Endothelial cell of umbilical vein (primary cell): ENCODE results near the gene YAP1. TPM values are rescaled to one million over a fixed set of nuclear protein-coding genes. Genes with fewer than 3 reads are reported as not detected.

Experiments used
- BruUV-seq: library from RNA; stranded (reverse); fragments of 400-500 nt; replicated peaks from 2 replicates; lab custom pipeline; 2021; lab: Mats Ljungman, UMichigan
- CTCF ChIA-PET: fragments of 300-600, 350-600 bp; sonication (Branson Sonifier 250); formaldehyde crosslinking; loops from one replicate; lab custom pipeline; 2021; ENCODE audit warnings: antibody characterized with exemption, inconsistent platforms; lab: Charles Lee
- POLR2A ChIA-PET: fragments of 300-600, 350-600 bp; sonication (Branson Sonifier 250); formaldehyde crosslinking; loops from one replicate; lab custom pipeline; 2021; ENCODE audit warnings: antibody characterized with exemption, inconsistent platforms; lab: Charles Lee
- DNase-seq: peaks from one replicate; pipeline ENCODE4 v3.0.0-alpha.2; 2011; ENCODE audit warnings: low read depth, low spot score
- FAIRE-seq: peaks from 2 replicates; lab custom pipeline; 2011; peaks lifted over from hg19 to GRCh38; lab: Jason Lieb, UNC
- H2AFZ ChIP-seq: 2 replicates; pipeline ENCODE4 v1.6.0; 2012; ENCODE audit warnings: low read depth, low read length, control low read depth, inconsistent platforms
- H3K27ac ChIP-seq: 2 replicates; pipeline ENCODE4 v1.5.1; 2011; ENCODE audit warnings: low read depth, mild to moderate bottlenecking, control low read depth, low read length, moderate library complexity; ENCODE audit not compliant: insufficient read depth
- H3K27me3 ChIP-seq, 2 experiments: 2 replicates each; pipeline versions ENCODE4 v1.6.0 to v1.6.1; 2011; ENCODE audit warnings: low read length in 2 of 2, mixed read lengths in 1 of 2; ENCODE audit not compliant: control insufficient read depth in 2 of 2, insufficient read depth in 2 of 2
- H3K36me3 ChIP-seq, 2 experiments: 2 replicates in 1 of 2; 3 replicates in 1 of 2; pipeline ENCODE4 v1.5.1; 2011; ENCODE audit warnings: low read length in 2 of 2, mild to moderate bottlenecking in 1 of 2, moderate library complexity in 1 of 2; ENCODE audit not compliant: control insufficient read depth in 2 of 2, insufficient read depth in 2 of 2; ENCODE audit errors: extremely low read depth in 1 of 2
- H3K4me1 ChIP-seq: 3 replicates; pipeline ENCODE4 v1.5.1; 2011; ENCODE audit warnings: mild to moderate bottlenecking, low read length; ENCODE audit not compliant: control insufficient read depth, insufficient read depth; ENCODE audit errors: extremely low read depth
- H3K4me2 ChIP-seq: 2 replicates; pipeline ENCODE4 v1.6.1; 2011; ENCODE audit warnings: low read length, control low read depth, mixed read lengths; ENCODE audit not compliant: insufficient read depth
- H3K4me3 ChIP-seq, 3 experiments: fragments of 200-600 bp in 1 of 3; sonication (generic), shearing (Covaris generic) in 1 of 3; replicated peaks in 1 of 3; 2 replicates each; pipeline ENCODE4 v1.5.1; 2011 to 2016; ENCODE audit warnings: control low read depth in 3 of 3, low read length in 3 of 3, mild to moderate bottlenecking in 2 of 3, inconsistent platforms in 1 of 3, low read depth in 1 of 3, moderate library complexity in 1 of 3; ENCODE audit not compliant: insufficient read depth in 1 of 3
- H3K79me2 ChIP-seq: 2 replicates; pipeline ENCODE4 v1.6.0; 2012; ENCODE audit warnings: low read length, inconsistent platforms; ENCODE audit not compliant: control insufficient read depth, insufficient read depth
- H3K9ac ChIP-seq: replicated peaks from 2 replicates; pipeline ENCODE3; 2011; ENCODE audit warnings: low read length, control low read depth; ENCODE audit not compliant: insufficient read depth; ENCODE audit errors: extremely low read depth
- H3K9me1 ChIP-seq: replicated peaks from 3 replicates; pipeline ENCODE4 v1.6.0; 2011; ENCODE audit warnings: mild to moderate bottlenecking, low read length; ENCODE audit not compliant: control insufficient read depth, insufficient read depth; ENCODE audit errors: extremely low read depth
- H3K9me3 ChIP-seq: replicated peaks from 2 replicates; pipeline ENCODE4 v1.5.1; 2012; ENCODE audit warnings: low read length, inconsistent platforms; ENCODE audit not compliant: control insufficient read depth, insufficient read depth
- H4K20me1 ChIP-seq: replicated peaks from 2 replicates; pipeline ENCODE3; 2011; ENCODE audit warnings: mild to moderate bottlenecking, low read length; ENCODE audit not compliant: control insufficient read depth, insufficient read depth; ENCODE audit errors: extremely low read depth
- EZH2 ChIP-seq: IDR thresholded peaks from 2 replicates; pipeline ENCODE4 v1.6.1; 2012; ENCODE audit warnings: borderline replicate concordance, low read depth, mild to moderate bottlenecking, moderate library complexity, low read length, inconsistent platforms; ENCODE audit not compliant: severe bottlenecking
- FOS ChIP-seq: IDR thresholded peaks from 2 replicates; pipeline ENCODE4 v1.6.1; 2011; ENCODE audit warnings: mild to moderate bottlenecking, low read length, moderate library complexity, borderline replicate concordance; ENCODE audit not compliant: insufficient read depth
- GATA2 ChIP-seq: IDR thresholded peaks from 2 replicates; pipeline ENCODE4 v1.7.0; 2011; ENCODE audit warnings: low read depth, mild to moderate bottlenecking, moderate library complexity, mixed read lengths, low read length; ENCODE audit not compliant: insufficient read length, insufficient read depth
- JUN ChIP-seq: IDR thresholded peaks from 2 replicates; pipeline ENCODE4 v1.6.1; 2011; ENCODE audit warnings: borderline replicate concordance, low read depth; ENCODE audit not compliant: insufficient read length, insufficient read depth
- MYC ChIP-seq: IDR thresholded peaks from one replicate; pipeline ENCODE4 v1.6.1; 2011; ENCODE audit warnings: mild to moderate bottlenecking, low read depth, low read length
- POLR2A ChIP-seq: IDR thresholded peaks from 2 replicates; pipeline ENCODE4 v1.6.1; 2012; ENCODE audit warnings: low read depth, mild to moderate bottlenecking, control low read depth, low read length
- POLR2AphosphoS5 ChIP-seq: IDR thresholded peaks from 2 replicates; pipeline ENCODE4 v1.6.1; 2012; ENCODE audit warnings: low read depth, mild to moderate bottlenecking, control low read depth, low read length, moderate library complexity; ENCODE audit not compliant: insufficient read depth
- dilution Hi-C: fragments of 300-500 bp; cut with MboI; formaldehyde crosslinking; loops from one replicate; pipeline ENCODE4 v1.15.0; 2019; ENCODE audit warnings: low sequenced_read_pairs; ENCODE audit not compliant: extremely low pct_ligation_motif_present
- intact Hi-C: fragments of 100-400 bp; cut with micrococcal nuclease; formaldehyde crosslinking; loops from one replicate; pipeline ENCODE4 v1.10.0; 2022
- polyA plus RNA-seq, 4 experiments: library from polyadenylated mRNA; depleted of rRNA in 3 of 4; stranded (reverse) in 3 of 4; unstranded in 1 of 4; fragments of >200 nt; gene quantifications; 2 replicates each; pipeline versions ENCODE4 v1.2.1 to v1.2.3, GENCODE V29; 2011 to 2012; ENCODE audit warnings: missing spikeins in 1 of 4
- total RNA-seq: library from RNA; stranded (reverse); gene quantifications from 2 replicates; pipeline ENCODE4 v1.2.3, GENCODE V29; 2021
- TF ChIP-seq, protein P1 (sequence below): IDR thresholded peaks from 2 replicates; pipeline ENCODE4 v1.6.1; 2011; ENCODE audit not compliant: insufficient read depth, insufficient read length
- TF ChIP-seq, protein P2 (sequence below), 2 donors: IDR thresholded peaks; 1 replicate in 1 of 2; 2 replicates in 1 of 2; pipeline ENCODE4 v1.5.1; 2011; ENCODE audit warnings: low read length in 2 of 2, mild to moderate bottlenecking in 2 of 2, moderate library complexity in 2 of 2, control low read depth in 1 of 2, inconsistent platforms in 1 of 2, low read depth in 1 of 2; ENCODE audit not compliant: insufficient read depth in 1 of 2; ENCODE audit errors: extremely low read depth in 1 of 2

Gene YAP1
- total and polyA plus RNA-seq, 2 donors (not counting 3 experiments of a cell fraction or from before 2014, with no cell fraction given): 32.6 to 48.9 TPM

DNA sequence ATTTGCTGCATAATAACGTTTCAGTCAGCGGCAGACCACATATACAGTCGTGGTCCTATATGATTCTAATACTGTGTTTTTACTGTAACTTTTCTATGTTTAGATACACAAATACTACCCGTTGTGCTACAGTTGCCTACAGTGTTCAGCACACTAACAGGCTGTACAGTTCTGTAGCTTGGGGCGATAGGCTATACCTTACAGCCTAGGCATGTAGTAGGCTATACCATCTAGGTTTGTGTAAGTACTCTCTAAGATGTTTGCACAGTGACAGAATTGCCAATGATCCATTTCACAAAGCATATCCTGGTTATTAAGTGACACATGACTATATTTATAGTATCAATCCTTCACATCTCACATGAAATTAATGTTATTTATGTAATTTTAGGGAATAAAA, 78.2 kb downstream of the YAP1 start:
- intact Hi-C loops (no loop called here), dilution Hi-C loops (no loop called here)
- Histone ChIP-seq H3K9ac (no peak overlapping the region), H3K27me3 (no peaks in the 10 kb centered on the region), H3K27ac (no peak overlapping the region), H2AFZ (no peak overlapping the region), H3K4me3 (no peak overlapping the region), H3K9me1 (no peaks in the 10 kb centered on the region), H3K79me2 (no peaks in the 10 kb centered on the region), H3K4me2 (no peak overlapping the region), H3K9me3 (no peaks in the 10 kb centered on the region), H3K36me3 (no peaks in the 10 kb centered on the region), H3K4me1 (no peaks in the 10 kb centered on the region), H4K20me1 (no peaks in the 10 kb centered on the region)
- BruUV-seq: no TSS peak
- ChIA-PET POLR2A (no interaction called here), CTCF (interaction anchor here (1.2 to 3.1 kb wide), 2 partner anchors 9 to 11 kb away, joined by 3 to 9 read pairs; no protein-coding TSS in a partner anchor)
- TF ChIP-seq MYC (no peak), EZH2 (no peak), POLR2A (no peak), JUN (no peak), FOS (no peak), GATA2 (no peak), POLR2AphosphoS5 (no peak)
- TF ChIP-seq, protein P1, sequence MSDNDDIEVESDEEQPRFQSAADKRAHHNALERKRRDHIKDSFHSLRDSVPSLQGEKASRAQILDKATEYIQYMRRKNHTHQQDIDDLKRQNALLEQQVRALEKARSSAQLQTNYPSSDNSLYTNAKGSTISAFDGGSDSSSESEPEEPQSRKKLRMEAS: no peak
- TF ChIP-seq, protein P2, sequence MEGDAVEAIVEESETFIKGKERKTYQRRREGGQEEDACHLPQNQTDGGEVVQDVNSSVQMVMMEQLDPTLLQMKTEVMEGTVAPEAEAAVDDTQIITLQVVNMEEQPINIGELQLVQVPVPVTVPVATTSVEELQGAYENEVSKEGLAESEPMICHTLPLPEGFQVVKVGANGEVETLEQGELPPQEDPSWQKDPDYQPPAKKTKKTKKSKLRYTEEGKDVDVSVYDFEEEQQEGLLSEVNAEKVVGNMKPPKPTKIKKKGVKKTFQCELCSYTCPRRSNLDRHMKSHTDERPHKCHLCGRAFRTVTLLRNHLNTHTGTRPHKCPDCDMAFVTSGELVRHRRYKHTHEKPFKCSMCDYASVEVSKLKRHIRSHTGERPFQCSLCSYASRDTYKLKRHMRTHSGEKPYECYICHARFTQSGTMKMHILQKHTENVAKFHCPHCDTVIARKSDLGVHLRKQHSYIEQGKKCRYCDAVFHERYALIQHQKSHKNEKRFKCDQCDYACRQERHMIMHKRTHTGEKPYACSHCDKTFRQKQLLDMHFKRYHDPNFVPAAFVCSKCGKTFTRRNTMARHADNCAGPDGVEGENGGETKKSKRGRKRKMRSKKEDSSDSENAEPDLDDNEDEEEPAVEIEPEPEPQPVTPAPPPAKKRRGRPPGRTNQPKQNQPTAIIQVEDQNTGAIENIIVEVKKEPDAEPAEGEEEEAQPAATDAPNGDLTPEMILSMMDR (IDR thresholded peaks at IDR 0.05; ENCODE audit: extremely low read depth in 1 of 2, insufficient read depth in 1 of 2, low read depth in 1 of 2, low read length in 2 of 2): no peak
- no peak for DNase-seq
- FAIRE-seq: no peak
